PC-3 (cell line): ENCODE data around the gene CSNK2A1. TPM values are rescaled to one million over a fixed set of nuclear protein-coding genes. Genes with fewer than 3 reads are reported as not detected.

Source experiments
- ATAC-seq: fragments of 200-7000 bp; cut with Tn5 transposase; 2 replicates; pipeline ENCODE4 v1.9.1; 2020; ENCODE audit warnings: mild to moderate bottlenecking, moderate library complexity
- BruUV-seq: library from RNA; stranded (reverse); fragments of 400-500 nt; replicated peaks from 2 replicates; lab custom pipeline; 2021; lab: Mats Ljungman, UMichigan
- CTCF ChIA-PET: fragments of 300-600 bp; sonication (Branson Sonifier 250); formaldehyde crosslinking; loops from one replicate; lab custom pipeline; 2022; ENCODE audit warnings: antibody characterized with exemption; lab: Charles Lee
- POLR2A ChIA-PET: fragments of 300-600 bp; sonication (Branson Sonifier 250); formaldehyde crosslinking; loops from one replicate; lab custom pipeline; 2022; ENCODE audit warnings: antibody characterized with exemption; ENCODE audit not compliant: unreplicated experiment; lab: Charles Lee
- DNase-seq: peaks from one replicate; pipeline ENCODE4 v3.0.0-alpha.2; 2015
- H2AFZ ChIP-seq: fragments of 300-600 bp; sonication (generic); 2 replicates; pipeline ENCODE4 v1.6.0; 2016; ENCODE audit warnings: antibody characterized with exemption, low read length
- H3F3A ChIP-seq: fragments of 300-600 bp; sonication (generic); one replicate; pipeline ENCODE4 v1.6.0; 2017; ENCODE audit warnings: antibody characterized with exemption, low read length, control low read depth, mild to moderate bottlenecking; ENCODE audit not compliant: unreplicated experiment
- H3K27ac ChIP-seq: fragments of 300-600 bp; sonication (generic); 2 replicates; pipeline ENCODE4 v1.5.1; 2016; ENCODE audit warnings: mild to moderate bottlenecking, low read length
- H3K27me3 ChIP-seq: fragments of 300-600 bp; sonication (generic); 2 replicates; pipeline ENCODE4 v1.6.1; 2016; ENCODE audit warnings: low read length, mixed read lengths
- H3K36me3 ChIP-seq: fragments of 300-600 bp; sonication (generic); 2 replicates; pipeline ENCODE4 v1.6.1; 2016; ENCODE audit warnings: low read depth, mixed run types, low read length, mixed read lengths
- H3K4me1 ChIP-seq: fragments of 300-600 bp; sonication (generic); 2 replicates; pipeline ENCODE4 v1.5.1; 2016; ENCODE audit warnings: low read length; ENCODE audit not compliant: insufficient read depth
- H3K4me2 ChIP-seq: fragments of 300-600 bp; sonication (generic); 2 replicates; pipeline ENCODE4 v1.6.0; 2016; ENCODE audit warnings: low read length
- H3K4me3 ChIP-seq: fragments of 300-600 bp; sonication (generic); 2 replicates; pipeline ENCODE4 v1.5.1; 2016; ENCODE audit warnings: mild to moderate bottlenecking, low read length, mixed read lengths
- H3K79me2 ChIP-seq: fragments of 300-600 bp; sonication (generic); 2 replicates; pipeline ENCODE4 v1.6.1; 2017; ENCODE audit warnings: low read length, mixed read lengths
- H3K9ac ChIP-seq: fragments of 300-600 bp; sonication (generic); 2 replicates; pipeline ENCODE4 v1.6.0; 2016; ENCODE audit warnings: mild to moderate bottlenecking, low read length
- H3K9me2 ChIP-seq: fragments of 300-600 bp; sonication (generic); replicated peaks from 2 replicates; pipeline ENCODE4 v1.6.1; 2016; ENCODE audit warnings: mixed run types, low read length, mixed read lengths
- H3K9me3 ChIP-seq: fragments of 300-600 bp; sonication (generic); 2 replicates; pipeline ENCODE4 v1.6.1; 2016; ENCODE audit warnings: low read length, mixed read lengths
- H4K20me1 ChIP-seq: fragments of 300-600 bp; sonication (generic); 2 replicates; pipeline ENCODE4 v1.6.1; 2016; ENCODE audit warnings: low read length, mixed read lengths
- CTCF ChIP-seq: fragments of 300-600 bp; sonication (generic); conservative IDR thresholded peaks from 2 replicates; pipeline ENCODE4 v1.5.1; 2017; ENCODE audit warnings: antibody characterized with exemption, low read depth, mild to moderate bottlenecking, low read length
- EZH2 ChIP-seq: fragments of 300-600 bp; sonication (generic); IDR thresholded peaks from one replicate; pipeline ENCODE4 v1.6.1; 2017; ENCODE audit warnings: antibody characterized with exemption, mild to moderate bottlenecking, low read length; ENCODE audit not compliant: unreplicated experiment
- EZH2phosphoT487 ChIP-seq: fragments of 300-600 bp; sonication (generic); IDR thresholded peaks from 2 replicates; pipeline ENCODE4 v1.6.1; 2018; ENCODE audit warnings: mild to moderate bottlenecking, antibody characterized with exemption, low read length, borderline replicate concordance
- intact Hi-C: fragments of 100-400 bp; cut with micrococcal nuclease; formaldehyde crosslinking; loops from 2 replicates; pipeline ENCODE4 v1.9.0; 2023
- total RNA-seq: library from RNA; depleted of rRNA; stranded (reverse); fragments of >200 nt; gene quantifications from 2 replicates; pipeline ENCODE4 v1.2.3, GENCODE V29; 2014

Gene CSNK2A1
- total RNA-seq, 1 experiment from 2014 or later, result 161 TPM

GRCh38 chr20:574297-574942, 30.8 kb upstream of the CSNK2A1 start:
- ATAC-seq (no peak), DNase-seq (no peak)
- CTCF ChIA-PET, result no interaction called here
- Histone ChIP-seq H3K4me1 (no peaks in the 10 kb centered on the region), H3K4me3 (no peak overlapping the region), H3F3A (no peaks in the 10 kb centered on the region), H3K27ac (no peak overlapping the region), H4K20me1 (no peaks in the 10 kb centered on the region), H3K9me3 (no peaks in the 10 kb centered on the region), H3K79me2 (no peaks in the 10 kb centered on the region), H3K27me3 (peaks cover 34% of the 10 kb centered on the region), H2AFZ (no peak overlapping the region), H3K36me3 (no peaks in the 10 kb centered on the region), H3K4me2 (no peak overlapping the region), H3K9ac (no peak overlapping the region), H3K9me2 (no peaks in the 10 kb centered on the region)
- BruUV-seq, result no TSS peak
- intact Hi-C loops, result no loop called here
- TF ChIP-seq EZH2, result no peak
- no peak for TF ChIP-seq CTCF
- no peak for TF ChIP-seq EZH2phosphoT487
- POLR2A ChIA-PET, result no interaction called here

- no TSS peak for BruUV-seq
- Histone ChIP-seq H3K4me3 (no peak overlapping the region), H3K9ac (no peak overlapping the region), H3K4me1 (no peaks in the 10 kb centered on the region), H4K20me1 (no peaks in the 10 kb centered on the region), H3K27me3 (peaks cover 34% of the 10 kb centered on the region), H3K27ac (no peak overlapping the region), H3K9me2 (no peaks in the 10 kb centered on the region), H2AFZ (no peak overlapping the region), H3K36me3 (no peaks in the 10 kb centered on the region), H3K4me2 (no peak overlapping the region), H3K9me3 (no peaks in the 10 kb centered on the region), H3F3A (no peaks in the 10 kb centered on the region), H3K79me2 (no peaks in the 10 kb centered on the region)
- intact Hi-C loops, result no loop called here
- ChIA-PET CTCF (no interaction called here), POLR2A (no interaction called here)
- TF ChIP-seq CTCF, result no peak
- no peak for TF ChIP-seq EZH2
- TF ChIP-seq EZH2phosphoT487, result no peak
- DNase-seq, result no peak
- no peak for ATAC-seq
Observed at GRCh38 chr20:573414-574296, 30.1 kb upstream of the CSNK2A1 start.

- no peak for TF ChIP-seq EZH2phosphoT487
- no peak for TF ChIP-seq EZH2
- no peak for TF ChIP-seq CTCF
- CTCF ChIA-PET, result no interaction called here
- no peaks in the 10 kb centered on the region for H3K36me3 ChIP-seq
- no peaks in the 10 kb centered on the region for H3K9me2 ChIP-seq
- intact Hi-C loops, result no loop called here
- DNase-seq, result no peak
- H3F3A ChIP-seq, result no peaks in the 10 kb centered on the region
- no peak overlapping the region for H3K27ac ChIP-seq
- H3K4me2 ChIP-seq, result no peak overlapping the region
- no peak overlapping the region for H2AFZ ChIP-seq
- H3K4me3 ChIP-seq, result no peak overlapping the region
- H3K4me1 ChIP-seq, result no peaks in the 10 kb centered on the region
- H3K9ac ChIP-seq, result no peak overlapping the region
- no peak for ATAC-seq
- no peaks in the 10 kb centered on the region for H3K79me2 ChIP-seq
- H4K20me1 ChIP-seq, result no peaks in the 10 kb centered on the region
- POLR2A ChIA-PET, result no interaction called here
- no TSS peak for BruUV-seq
- peaks cover 34% of the 10 kb centered on the region for H3K27me3 ChIP-seq
- H3K9me3 ChIP-seq, result no peaks in the 10 kb centered on the region
Observed at GRCh38 chr20:572727-573126, 29.1 kb upstream of the CSNK2A1 start.
